ENCODE results near the gene POGK.

DNA sequence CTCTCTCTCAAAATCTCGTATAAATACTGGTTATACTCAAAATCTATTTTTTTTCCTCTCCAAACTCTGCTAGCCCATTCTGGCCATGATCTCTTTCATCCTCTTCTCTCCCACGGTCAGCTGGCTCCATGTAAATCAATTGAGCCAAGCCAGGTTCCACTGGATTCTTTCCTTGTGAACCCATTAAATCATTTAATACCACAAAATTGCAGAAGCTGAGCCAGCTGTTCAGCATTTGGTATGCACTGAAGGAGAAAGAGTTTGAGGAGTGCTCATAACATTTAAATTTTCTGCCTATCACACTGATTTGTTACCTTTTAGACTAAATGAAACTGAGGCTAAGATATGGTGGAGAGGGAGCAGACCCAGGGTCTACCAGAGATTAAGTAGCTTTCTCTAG, 65.9 kb downstream of the POGK start:
- no peak for TF ChIP-seq ZBTB8A (tag by site-specific recombination; IDR thresholded peaks at IDR 0.05)
- TF ChIP-seq, protein P1, sequence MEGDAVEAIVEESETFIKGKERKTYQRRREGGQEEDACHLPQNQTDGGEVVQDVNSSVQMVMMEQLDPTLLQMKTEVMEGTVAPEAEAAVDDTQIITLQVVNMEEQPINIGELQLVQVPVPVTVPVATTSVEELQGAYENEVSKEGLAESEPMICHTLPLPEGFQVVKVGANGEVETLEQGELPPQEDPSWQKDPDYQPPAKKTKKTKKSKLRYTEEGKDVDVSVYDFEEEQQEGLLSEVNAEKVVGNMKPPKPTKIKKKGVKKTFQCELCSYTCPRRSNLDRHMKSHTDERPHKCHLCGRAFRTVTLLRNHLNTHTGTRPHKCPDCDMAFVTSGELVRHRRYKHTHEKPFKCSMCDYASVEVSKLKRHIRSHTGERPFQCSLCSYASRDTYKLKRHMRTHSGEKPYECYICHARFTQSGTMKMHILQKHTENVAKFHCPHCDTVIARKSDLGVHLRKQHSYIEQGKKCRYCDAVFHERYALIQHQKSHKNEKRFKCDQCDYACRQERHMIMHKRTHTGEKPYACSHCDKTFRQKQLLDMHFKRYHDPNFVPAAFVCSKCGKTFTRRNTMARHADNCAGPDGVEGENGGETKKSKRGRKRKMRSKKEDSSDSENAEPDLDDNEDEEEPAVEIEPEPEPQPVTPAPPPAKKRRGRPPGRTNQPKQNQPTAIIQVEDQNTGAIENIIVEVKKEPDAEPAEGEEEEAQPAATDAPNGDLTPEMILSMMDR (tag by site-specific recombination; IDR thresholded peaks at IDR 0.05): no peak
- TF ChIP-seq HOXA7 (CRISPR knock-in tag; IDR thresholded peaks at IDR 0.05; ENCODE audit: borderline replicate concordance): no peak
- TF ChIP-seq, protein P2, sequence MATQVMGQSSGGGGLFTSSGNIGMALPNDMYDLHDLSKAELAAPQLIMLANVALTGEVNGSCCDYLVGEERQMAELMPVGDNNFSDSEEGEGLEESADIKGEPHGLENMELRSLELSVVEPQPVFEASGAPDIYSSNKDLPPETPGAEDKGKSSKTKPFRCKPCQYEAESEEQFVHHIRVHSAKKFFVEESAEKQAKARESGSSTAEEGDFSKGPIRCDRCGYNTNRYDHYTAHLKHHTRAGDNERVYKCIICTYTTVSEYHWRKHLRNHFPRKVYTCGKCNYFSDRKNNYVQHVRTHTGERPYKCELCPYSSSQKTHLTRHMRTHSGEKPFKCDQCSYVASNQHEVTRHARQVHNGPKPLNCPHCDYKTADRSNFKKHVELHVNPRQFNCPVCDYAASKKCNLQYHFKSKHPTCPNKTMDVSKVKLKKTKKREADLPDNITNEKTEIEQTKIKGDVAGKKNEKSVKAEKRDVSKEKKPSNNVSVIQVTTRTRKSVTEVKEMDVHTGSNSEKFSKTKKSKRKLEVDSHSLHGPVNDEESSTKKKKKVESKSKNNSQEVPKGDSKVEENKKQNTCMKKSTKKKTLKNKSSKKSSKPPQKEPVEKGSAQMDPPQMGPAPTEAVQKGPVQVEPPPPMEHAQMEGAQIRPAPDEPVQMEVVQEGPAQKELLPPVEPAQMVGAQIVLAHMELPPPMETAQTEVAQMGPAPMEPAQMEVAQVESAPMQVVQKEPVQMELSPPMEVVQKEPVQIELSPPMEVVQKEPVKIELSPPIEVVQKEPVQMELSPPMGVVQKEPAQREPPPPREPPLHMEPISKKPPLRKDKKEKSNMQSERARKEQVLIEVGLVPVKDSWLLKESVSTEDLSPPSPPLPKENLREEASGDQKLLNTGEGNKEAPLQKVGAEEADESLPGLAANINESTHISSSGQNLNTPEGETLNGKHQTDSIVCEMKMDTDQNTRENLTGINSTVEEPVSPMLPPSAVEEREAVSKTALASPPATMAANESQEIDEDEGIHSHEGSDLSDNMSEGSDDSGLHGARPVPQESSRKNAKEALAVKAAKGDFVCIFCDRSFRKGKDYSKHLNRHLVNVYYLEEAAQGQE (tag by site-specific recombination; IDR thresholded peaks at IDR 0.05): no peak
- no peak for TF ChIP-seq ZBTB7A (tag by site-specific recombination; IDR thresholded peaks at IDR 0.05; ENCODE audit: low read depth)
- TF ChIP-seq YY1 (tag by site-specific recombination; IDR thresholded peaks at IDR 0.05): no peak
- TF ChIP-seq ZNF274 (IDR thresholded peaks at IDR 0.05; ENCODE audit: low read length): no peak
- TF ChIP-seq ZNF274 (tag by site-specific recombination; IDR thresholded peaks at IDR 0.05; ENCODE audit: borderline replicate concordance): no peak
- no peak for TF ChIP-seq ZNF248 (tag by site-specific recombination; IDR thresholded peaks at IDR 0.05)
- no peak for TF ChIP-seq ZNF510 (tag by site-specific recombination; IDR thresholded peaks at IDR 0.05; ENCODE audit: insufficient replicate concordance)

Data from HEK293 (cell line).